Measurements from ENCODE around the gene BRIP1.

GRCh38 chr17:61813211-61813610 is 50.1 kb downstream of the BRIP1 start:
- TF ChIP-seq, protein P1, sequence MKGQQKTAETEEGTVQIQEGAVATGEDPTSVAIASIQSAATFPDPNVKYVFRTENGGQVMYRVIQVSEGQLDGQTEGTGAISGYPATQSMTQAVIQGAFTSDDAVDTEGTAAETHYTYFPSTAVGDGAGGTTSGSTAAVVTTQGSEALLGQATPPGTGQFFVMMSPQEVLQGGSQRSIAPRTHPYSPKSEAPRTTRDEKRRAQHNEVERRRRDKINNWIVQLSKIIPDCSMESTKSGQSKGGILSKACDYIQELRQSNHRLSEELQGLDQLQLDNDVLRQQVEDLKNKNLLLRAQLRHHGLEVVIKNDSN (IDR thresholded peaks at IDR 0.05): no peak
- TF ChIP-seq, protein P2, sequence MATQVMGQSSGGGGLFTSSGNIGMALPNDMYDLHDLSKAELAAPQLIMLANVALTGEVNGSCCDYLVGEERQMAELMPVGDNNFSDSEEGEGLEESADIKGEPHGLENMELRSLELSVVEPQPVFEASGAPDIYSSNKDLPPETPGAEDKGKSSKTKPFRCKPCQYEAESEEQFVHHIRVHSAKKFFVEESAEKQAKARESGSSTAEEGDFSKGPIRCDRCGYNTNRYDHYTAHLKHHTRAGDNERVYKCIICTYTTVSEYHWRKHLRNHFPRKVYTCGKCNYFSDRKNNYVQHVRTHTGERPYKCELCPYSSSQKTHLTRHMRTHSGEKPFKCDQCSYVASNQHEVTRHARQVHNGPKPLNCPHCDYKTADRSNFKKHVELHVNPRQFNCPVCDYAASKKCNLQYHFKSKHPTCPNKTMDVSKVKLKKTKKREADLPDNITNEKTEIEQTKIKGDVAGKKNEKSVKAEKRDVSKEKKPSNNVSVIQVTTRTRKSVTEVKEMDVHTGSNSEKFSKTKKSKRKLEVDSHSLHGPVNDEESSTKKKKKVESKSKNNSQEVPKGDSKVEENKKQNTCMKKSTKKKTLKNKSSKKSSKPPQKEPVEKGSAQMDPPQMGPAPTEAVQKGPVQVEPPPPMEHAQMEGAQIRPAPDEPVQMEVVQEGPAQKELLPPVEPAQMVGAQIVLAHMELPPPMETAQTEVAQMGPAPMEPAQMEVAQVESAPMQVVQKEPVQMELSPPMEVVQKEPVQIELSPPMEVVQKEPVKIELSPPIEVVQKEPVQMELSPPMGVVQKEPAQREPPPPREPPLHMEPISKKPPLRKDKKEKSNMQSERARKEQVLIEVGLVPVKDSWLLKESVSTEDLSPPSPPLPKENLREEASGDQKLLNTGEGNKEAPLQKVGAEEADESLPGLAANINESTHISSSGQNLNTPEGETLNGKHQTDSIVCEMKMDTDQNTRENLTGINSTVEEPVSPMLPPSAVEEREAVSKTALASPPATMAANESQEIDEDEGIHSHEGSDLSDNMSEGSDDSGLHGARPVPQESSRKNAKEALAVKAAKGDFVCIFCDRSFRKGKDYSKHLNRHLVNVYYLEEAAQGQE (IDR thresholded peaks at IDR 0.05; ENCODE audit: low read depth): no peak
- TF ChIP-seq EGR1 (IDR thresholded peaks at IDR 0.05) (no peak), CEBPB (IDR thresholded peaks at IDR 0.05) (no peak), RAD21 (IDR thresholded peaks at IDR 0.05; ENCODE audit: low read depth) (no peak)
